ENCODE results near the gene KLF16. TPM values are rescaled to one million over a fixed set of nuclear protein-coding genes. Genes with fewer than 3 reads are reported as not detected.
A peak's percentile ranks its signal among the peaks of the same experiment; 100 is the strongest.

KLF16 gene
- total and polyA plus RNA-seq, 3 donors from 2014 or later: 13.3 to 26.5 (median 14.7) TPM

DNA sequence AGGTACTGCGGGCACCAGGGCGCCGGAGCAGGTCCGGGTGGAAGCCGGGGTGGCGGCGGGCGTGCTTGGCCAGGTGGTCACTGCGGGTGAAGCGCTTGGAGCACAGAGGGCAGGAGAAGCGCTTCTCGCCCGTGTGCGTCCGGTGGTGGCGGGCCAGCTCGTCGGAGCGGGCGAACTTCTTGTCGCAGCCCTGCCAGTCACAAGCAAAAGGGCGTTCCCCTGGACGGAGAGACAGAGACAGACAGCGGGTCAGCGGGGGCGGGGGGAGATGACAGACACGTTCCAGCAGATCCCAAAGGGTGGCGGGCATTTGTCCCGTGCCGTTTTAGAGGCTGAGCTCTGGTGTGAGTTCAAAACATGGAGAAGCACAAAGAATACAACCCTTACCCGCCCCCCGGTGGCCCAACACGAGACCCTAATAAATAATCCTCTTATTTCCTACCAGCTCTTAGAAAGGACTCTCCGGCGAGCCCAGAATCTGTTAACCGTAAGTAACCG is 8.8 kb downstream of the KLF16 start:
- Histone ChIP-seq H3K27ac (peak overlapping the region; percentile 44 to 48), H3K27me3 (no peaks in the 10 kb centered on the region), H3K36me3 (ENCODE audit: low read depth, missing control alignments) (no peaks in the 10 kb centered on the region), H3K4me1 (peaks cover 59% of the 10 kb centered on the region), H3K9me3 (no peaks in the 10 kb centered on the region), H3K4me3 (no peak overlapping the region)
- TF ChIP-seq, protein P1, sequence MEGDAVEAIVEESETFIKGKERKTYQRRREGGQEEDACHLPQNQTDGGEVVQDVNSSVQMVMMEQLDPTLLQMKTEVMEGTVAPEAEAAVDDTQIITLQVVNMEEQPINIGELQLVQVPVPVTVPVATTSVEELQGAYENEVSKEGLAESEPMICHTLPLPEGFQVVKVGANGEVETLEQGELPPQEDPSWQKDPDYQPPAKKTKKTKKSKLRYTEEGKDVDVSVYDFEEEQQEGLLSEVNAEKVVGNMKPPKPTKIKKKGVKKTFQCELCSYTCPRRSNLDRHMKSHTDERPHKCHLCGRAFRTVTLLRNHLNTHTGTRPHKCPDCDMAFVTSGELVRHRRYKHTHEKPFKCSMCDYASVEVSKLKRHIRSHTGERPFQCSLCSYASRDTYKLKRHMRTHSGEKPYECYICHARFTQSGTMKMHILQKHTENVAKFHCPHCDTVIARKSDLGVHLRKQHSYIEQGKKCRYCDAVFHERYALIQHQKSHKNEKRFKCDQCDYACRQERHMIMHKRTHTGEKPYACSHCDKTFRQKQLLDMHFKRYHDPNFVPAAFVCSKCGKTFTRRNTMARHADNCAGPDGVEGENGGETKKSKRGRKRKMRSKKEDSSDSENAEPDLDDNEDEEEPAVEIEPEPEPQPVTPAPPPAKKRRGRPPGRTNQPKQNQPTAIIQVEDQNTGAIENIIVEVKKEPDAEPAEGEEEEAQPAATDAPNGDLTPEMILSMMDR (IDR thresholded peaks at IDR 0.05): no peak
- no peak for TF ChIP-seq POLR2A (IDR thresholded peaks at IDR 0.05)
- 77 to 88% methylated on average over 27 to 37 of the region's 37 CpGs for WGBS, 2 donors
- intact Hi-C loops (cut with DNase I; ENCODE audit: low total_unique reads): no loop called here
- no peak for DNase-seq

DNA sequence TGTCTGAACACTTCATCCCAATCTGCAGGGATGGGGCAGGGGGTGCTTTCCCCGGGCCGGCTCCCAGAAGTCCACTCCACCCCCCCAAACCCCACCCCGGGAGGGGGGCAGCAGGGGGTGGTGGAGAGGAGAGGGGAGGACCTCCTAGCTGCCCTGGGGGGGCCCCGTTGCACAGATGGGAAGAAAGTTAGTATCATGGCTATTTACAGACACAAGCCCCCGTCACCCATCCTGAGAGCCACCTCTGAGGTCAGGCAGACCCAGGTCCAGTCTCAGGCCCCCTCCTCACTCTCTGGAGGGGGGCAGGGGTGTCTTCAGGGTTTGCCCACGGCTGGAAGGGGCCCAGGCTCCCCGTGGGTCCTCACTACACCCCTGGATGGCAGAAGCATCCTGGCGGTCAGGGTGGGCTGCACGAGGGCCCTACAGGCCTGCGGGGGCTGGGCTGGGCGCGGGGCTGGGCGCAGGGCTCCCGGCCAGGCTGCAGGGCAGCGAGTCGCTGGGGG is 9.3 kb downstream of the KLF16 start:
- TF ChIP-seq, protein P1 (IDR thresholded peaks at IDR 0.05): no peak
- no peak for TF ChIP-seq POLR2A (IDR thresholded peaks at IDR 0.05)
- Histone ChIP-seq H3K9me3 (no peaks in the 10 kb centered on the region), H3K27ac (peak overlapping the region in 1 of 2 donors; percentile 45), H3K36me3 (ENCODE audit: low read depth, missing control alignments) (no peaks in the 10 kb centered on the region), H3K27me3 (no peaks in the 10 kb centered on the region), H3K4me1 (peaks cover 54% of the 10 kb centered on the region), H3K4me3 (no peak overlapping the region)
- intact Hi-C loops (cut with DNase I; ENCODE audit: low total_unique reads): no loop called here
- no peak for DNase-seq
- WGBS, 2 donors: 65 to 86% methylated on average over 4 to 16 of the region's 16 CpGs

DNA sequence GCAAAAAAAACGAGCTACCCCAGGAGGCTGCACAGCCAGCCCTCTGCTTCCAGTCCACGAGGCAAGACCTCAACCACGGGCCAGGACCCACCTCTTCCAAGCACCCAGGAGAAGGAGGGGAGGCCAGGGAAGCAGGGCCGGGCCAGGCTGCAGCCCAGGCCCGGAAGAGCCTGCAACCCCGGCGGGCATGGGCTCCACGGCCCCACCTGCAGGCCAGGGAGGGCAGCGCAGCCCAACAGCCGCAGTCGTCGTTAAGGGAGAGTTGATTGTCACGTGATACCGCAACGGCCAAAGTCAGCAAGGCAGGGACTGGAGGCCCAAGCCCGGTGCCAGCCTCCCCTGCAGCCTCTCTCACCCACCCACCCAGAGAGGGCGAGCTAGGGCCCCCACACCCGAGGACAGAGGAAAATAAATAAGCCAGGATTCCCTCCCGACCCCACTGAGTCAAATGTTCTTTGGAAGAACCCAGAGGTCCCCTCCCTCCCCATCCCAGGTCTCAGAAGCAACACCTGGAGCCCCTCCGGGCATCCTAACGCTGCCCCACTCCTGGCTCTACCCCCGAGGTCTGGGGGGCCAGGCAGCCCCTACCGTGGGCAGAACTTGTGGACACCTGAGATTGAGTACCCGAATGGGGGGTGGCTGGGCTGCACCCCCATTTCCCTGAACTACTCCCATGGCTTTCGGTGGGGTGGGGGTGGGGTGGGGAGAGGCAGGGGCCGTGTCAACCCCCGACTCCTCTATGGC is 9.9 kb downstream of the KLF16 start:
- Histone ChIP-seq H3K4me3 (no peak overlapping the region), H3K27ac (peak overlapping the region in 1 of 2 donors; percentile 45), H3K9me3 (no peaks in the 10 kb centered on the region), H3K36me3 (ENCODE audit: low read depth, missing control alignments) (no peaks in the 10 kb centered on the region), H3K27me3 (no peaks in the 10 kb centered on the region), H3K4me1 (peaks cover 51% of the 10 kb centered on the region)
- WGBS, 2 donors: 40 to 67% methylated on average over 13 to 27 of the region's 27 CpGs
- TF ChIP-seq POLR2A (IDR thresholded peaks at IDR 0.05): no peak
- TF ChIP-seq, protein P1 (IDR thresholded peaks at IDR 0.05): peak; percentile 66 to 92 (median 90)
- peak; percentile 84 for DNase-seq
- intact Hi-C loops (cut with DNase I; ENCODE audit: low total_unique reads): no loop called here

DNA sequence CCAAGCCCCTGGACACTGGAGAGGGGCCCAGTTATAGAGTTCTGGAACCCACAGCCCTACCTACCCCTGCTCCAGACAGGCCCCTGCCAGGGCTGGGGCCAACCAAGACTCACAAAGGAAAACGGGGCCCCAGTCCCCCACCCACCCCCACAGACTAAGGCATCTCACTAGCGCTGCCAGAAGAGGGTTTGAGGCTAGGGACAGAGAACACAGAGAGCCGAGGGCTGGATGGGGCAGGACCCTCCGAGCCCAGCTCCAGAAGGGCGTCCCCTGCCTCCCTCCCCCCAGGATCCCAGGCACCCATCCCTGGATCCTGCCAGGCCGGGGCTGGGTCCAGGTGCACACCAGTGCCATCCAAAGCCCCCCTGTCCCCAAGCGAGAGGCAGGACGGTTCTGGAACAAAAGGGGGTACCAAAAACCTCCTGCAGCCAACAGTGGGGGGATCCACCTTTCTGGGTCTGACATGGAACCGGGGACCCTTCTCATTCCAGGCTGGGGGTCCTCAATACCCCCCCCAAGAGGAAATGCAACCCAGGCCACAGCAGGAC is 10.7 kb downstream of the KLF16 start:
- Histone ChIP-seq H3K4me3 (no peak overlapping the region), H3K27ac (peak overlapping the region in 1 of 2 donors; percentile 19), H3K27me3 (no peaks in the 10 kb centered on the region), H3K36me3 (ENCODE audit: low read depth, missing control alignments) (no peaks in the 10 kb centered on the region), H3K9me3 (no peaks in the 10 kb centered on the region), H3K4me1 (peaks cover 44% of the 10 kb centered on the region)
- intact Hi-C loops (cut with DNase I; ENCODE audit: low total_unique reads): no loop called here
- WGBS, 2 donors: 20 to 78% methylated on average over 3 to 9 of the region's 9 CpGs
- no peak for TF ChIP-seq POLR2A (IDR thresholded peaks at IDR 0.05)
- TF ChIP-seq, protein P1 (IDR thresholded peaks at IDR 0.05): no peak
- no peak for DNase-seq

All from testis (tissue), 3 donors.